IPS DF 6.9 (cell line): ENCODE data around the gene VANGL1.

Experiments used
- DNase-seq: peaks from one replicate; pipeline ENCODE4 v3.0.0-alpha.2; 2013; ENCODE audit warnings: low read depth, low spot score
- H3K27ac ChIP-seq: one replicate; pipeline ENCODE4 v1.5.1; 2013; ENCODE audit warnings: low read length, control low read depth
- H3K27me3 ChIP-seq: 2 replicates; pipeline ENCODE4 v1.6.1; 2013; ENCODE audit warnings: mild to moderate bottlenecking, low read length; ENCODE audit not compliant: control insufficient read depth, insufficient read depth
- H3K36me3 ChIP-seq: 2 replicates; pipeline ENCODE4 v1.6.1; 2013; ENCODE audit warnings: low read length; ENCODE audit not compliant: control insufficient read depth, insufficient read depth
- H3K4me1 ChIP-seq: 2 replicates; pipeline ENCODE4 v1.6.1; 2013; ENCODE audit warnings: low read length; ENCODE audit not compliant: control insufficient read depth, insufficient read depth
- H3K4me3 ChIP-seq: 2 replicates; pipeline ENCODE4 v1.5.1; 2013; ENCODE audit warnings: mild to moderate bottlenecking, low read length
- H3K9me3 ChIP-seq: 2 replicates; pipeline ENCODE4 v1.6.1; 2013; ENCODE audit warnings: low read length, inconsistent platforms; ENCODE audit not compliant: control insufficient read depth, insufficient read depth
- WGBS: extraction: QIAGEN DNeasy Blood & Tissue Kit; methylation state at CpG from one replicate; pipeline ENCODE4 v1.1.7; 2013; ENCODE audit warnings: mixed read lengths, missing lambda C conversion rate; ENCODE audit not compliant: insufficient read length, insufficient coverage; 5-methylcytosine and 5-hydroxymethylcytosine counted together

VANGL1 gene

GRCh38 chr1:115677565-115677964 lies 35.8 kb downstream of the VANGL1 start:
- H3K9me3 ChIP-seq = no peaks in the 10 kb centered on the region
- WGBS = no CpG with 5 or more reads among the region's 1 CpG
- no peak overlapping the region for H3K27ac ChIP-seq
- no peaks in the 10 kb centered on the region for H3K27me3 ChIP-seq
- no peak overlapping the region for H3K4me3 ChIP-seq
- no peaks in the 10 kb centered on the region for H3K4me1 ChIP-seq
- DNase-seq = no peak
- no peaks in the 10 kb centered on the region for H3K36me3 ChIP-seq

- no CpG with 5 or more reads among the region's 5 CpGs for WGBS
- Histone ChIP-seq H3K9me3 (no peaks in the 10 kb centered on the region), H3K27ac (no peak overlapping the region), H3K36me3 (no peaks in the 10 kb centered on the region), H3K27me3 (no peaks in the 10 kb centered on the region), H3K4me3 (no peak overlapping the region), H3K4me1 (no peaks in the 10 kb centered on the region)
- no peak for DNase-seq
Measured at GRCh38 chr1:115678141-115678540, 36.4 kb downstream of the VANGL1 start.

GRCh38 chr1:115679141-115679611 lies 37.4 kb downstream of the VANGL1 start:
- no CpG with 5 or more reads among the region's 8 CpGs for WGBS

GRCh38 chr1:115680730-115681111 lies 39.0 kb downstream of the VANGL1 start:
- no CpG with 5 or more reads among the region's 5 CpGs for WGBS
- Histone ChIP-seq H3K27ac (no peak overlapping the region), H3K27me3 (no peaks in the 10 kb centered on the region), H3K4me1 (no peaks in the 10 kb centered on the region), H3K9me3 (no peaks in the 10 kb centered on the region), H3K4me3 (no peak overlapping the region), H3K36me3 (peaks cover 8% of the 10 kb centered on the region)
- DNase-seq = no peak

More at GRCh38 chr1:115679141-115679611, 37.4 kb downstream of the VANGL1 start:
- Histone ChIP-seq H3K4me3 (no peak overlapping the region), H3K9me3 (no peaks in the 10 kb centered on the region), H3K36me3 (no peaks in the 10 kb centered on the region), H3K27me3 (no peaks in the 10 kb centered on the region), H3K27ac (no peak overlapping the region), H3K4me1 (no peaks in the 10 kb centered on the region)
- DNase-seq = no peak

- no CpG with 5 or more reads among the region's 4 CpGs for WGBS
- Histone ChIP-seq H3K36me3 (peaks cover 8% of the 10 kb centered on the region), H3K9me3 (no peaks in the 10 kb centered on the region), H3K27me3 (no peaks in the 10 kb centered on the region), H3K27ac (no peak overlapping the region), H3K4me3 (no peak overlapping the region), H3K4me1 (no peaks in the 10 kb centered on the region)
- DNase-seq = no peak
Measured at GRCh38 chr1:115682792-115683191, 41.0 kb downstream of the VANGL1 start.

- Histone ChIP-seq H3K36me3 (peaks cover 9% of the 10 kb centered on the region), H3K27me3 (no peaks in the 10 kb centered on the region), H3K4me3 (no peak overlapping the region), H3K27ac (no peak overlapping the region), H3K9me3 (no peaks in the 10 kb centered on the region), H3K4me1 (no peaks in the 10 kb centered on the region)
- DNase-seq = no peak
- WGBS = no CpG with 5 or more reads among the region's 14 CpGs
Measured at GRCh38 chr1:115685029-115685705, 43.4 kb downstream of the VANGL1 start.

- Histone ChIP-seq H3K27me3 (no peaks in the 10 kb centered on the region), H3K36me3 (peaks cover 19% of the 10 kb centered on the region), H3K4me3 (no peak overlapping the region), H3K27ac (no peak overlapping the region), H3K4me1 (no peaks in the 10 kb centered on the region), H3K9me3 (no peaks in the 10 kb centered on the region)
- DNase-seq = no peak
- WGBS = no CpG with 5 or more reads among the region's 3 CpGs
Measured at GRCh38 chr1:115687744-115688143, 46.0 kb downstream of the VANGL1 start.

GRCh38 chr1:115690972-115691371 lies 49.2 kb downstream of the VANGL1 start:
- H3K36me3 ChIP-seq = peaks cover 11% of the 10 kb centered on the region; the same call in 1 of the 2 replicates
- no peaks in the 10 kb centered on the region for H3K27me3 ChIP-seq
- no peak overlapping the region for H3K4me3 ChIP-seq
- no CpG with 5 or more reads among the region's 8 CpGs for WGBS
- no peaks in the 10 kb centered on the region for H3K9me3 ChIP-seq
- H3K27ac ChIP-seq = no peak overlapping the region
- no peaks in the 10 kb centered on the region for H3K4me1 ChIP-seq
- no peak for DNase-seq

- Histone ChIP-seq H3K4me1 (no peaks in the 10 kb centered on the region), H3K36me3 (peaks cover 11% of the 10 kb centered on the region; the same call in 1 of the 2 replicates), H3K9me3 (no peaks in the 10 kb centered on the region), H3K27me3 (no peaks in the 10 kb centered on the region), H3K4me3 (no peak overlapping the region), H3K27ac (no peak overlapping the region)
- no peak for DNase-seq
- no CpG with 5 or more reads among the region's 4 CpGs for WGBS
Measured at GRCh38 chr1:115692224-115692623, 50.5 kb downstream of the VANGL1 start.

- Histone ChIP-seq H3K27ac (no peak overlapping the region), H3K36me3 (peaks cover 11% of the 10 kb centered on the region; the same call in 1 of the 2 replicates), H3K27me3 (no peaks in the 10 kb centered on the region), H3K4me1 (no peaks in the 10 kb centered on the region), H3K4me3 (no peak overlapping the region), H3K9me3 (no peaks in the 10 kb centered on the region)
- no CpG with 5 or more reads among the region's 3 CpGs for WGBS
- DNase-seq = no peak
Measured at GRCh38 chr1:115694805-115695204, 53.0 kb downstream of the VANGL1 start.

- no peak overlapping the region for H3K4me3 ChIP-seq
- no CpG with 5 or more reads among the region's 1 CpG for WGBS
- no peaks in the 10 kb centered on the region for H3K36me3 ChIP-seq
- H3K27ac ChIP-seq = no peak overlapping the region
- H3K27me3 ChIP-seq = no peaks in the 10 kb centered on the region
- H3K4me1 ChIP-seq = no peaks in the 10 kb centered on the region
- H3K9me3 ChIP-seq = no peaks in the 10 kb centered on the region
- DNase-seq = no peak
Measured at GRCh38 chr1:115697619-115698018, 55.8 kb downstream of the VANGL1 start.
